ENCODE measurements around the gene COG5.

The COG5 gene

DNA sequence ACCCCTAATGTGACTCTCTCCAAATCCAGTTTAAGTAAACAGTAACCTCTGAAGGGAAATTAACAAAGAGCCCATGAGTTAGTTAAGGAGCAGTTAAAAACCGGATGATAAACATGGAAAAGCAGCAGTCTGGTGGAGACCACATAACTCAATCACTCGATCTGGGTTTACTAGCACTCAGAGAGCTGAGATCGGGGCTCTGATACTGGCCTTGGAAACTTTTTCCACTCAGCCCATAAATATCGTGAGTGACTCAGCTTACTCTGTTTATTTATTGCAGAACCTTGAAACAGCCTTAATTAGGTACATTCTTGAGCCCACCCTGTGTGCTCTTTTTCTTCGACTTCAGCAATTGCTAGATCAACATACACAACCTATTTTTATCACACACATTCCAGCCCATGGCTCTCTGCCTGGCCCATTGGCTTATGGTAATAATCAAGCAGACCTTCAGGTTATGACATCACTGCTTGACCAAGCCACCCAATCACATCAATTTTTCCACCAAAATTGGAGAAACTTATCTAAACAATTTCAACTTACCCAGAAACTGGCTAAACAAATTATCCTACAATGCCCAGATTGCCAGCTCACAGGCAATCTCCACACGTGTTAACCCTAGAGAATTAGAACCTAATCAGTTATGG lies 176.0 kb downstream of the COG5 start:
- H3K4me1 ChIP-seq (ENCODE audit: control insufficient read depth, insufficient read depth, low read length, poor library complexity, severe bottlenecking), result no peaks in the 10 kb centered on the region
- H3K4me3 ChIP-seq (ENCODE audit: insufficient read depth, low read depth, low read length, poor library complexity, severe bottlenecking), result no peak overlapping the region
- no peaks in the 10 kb centered on the region for H3K9me3 ChIP-seq (ENCODE audit: control insufficient read depth, low read length)
- no peaks in the 10 kb centered on the region for H3K27me3 ChIP-seq (replicated peaks; ENCODE audit: control insufficient read depth, insufficient read depth, low read length, poor library complexity, severe bottlenecking)
- no peaks in the 10 kb centered on the region for H3K36me3 ChIP-seq (ENCODE audit: control insufficient read depth, insufficient read depth, low read length)
- no peak for DNase-seq
- H3K27ac ChIP-seq (ENCODE audit: insufficient read depth, low read length, poor library complexity, severe bottlenecking), result no peak overlapping the region

DNA sequence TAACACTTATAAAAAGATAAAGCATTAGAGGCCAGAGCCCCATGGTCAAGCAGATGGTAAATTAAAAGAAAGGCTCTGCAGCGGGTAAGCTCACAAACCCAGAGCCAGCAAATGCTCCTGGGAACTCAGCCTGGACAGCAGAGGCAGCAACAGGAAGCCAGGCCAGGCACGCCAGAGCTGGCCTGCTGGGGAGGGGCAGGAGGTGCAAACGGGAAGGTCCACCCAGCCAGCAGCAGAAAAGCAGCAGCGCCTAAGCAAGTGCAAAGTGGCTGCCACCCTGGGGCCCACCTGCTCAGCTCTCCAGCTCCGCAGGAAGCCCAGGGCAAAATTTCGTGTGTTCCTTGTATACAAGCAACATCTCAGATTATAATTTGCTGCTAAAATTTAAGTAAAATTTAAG lies 176.6 kb downstream of the COG5 start:
- Histone ChIP-seq H3K27me3 (replicated peaks; ENCODE audit: control insufficient read depth, insufficient read depth, low read length, poor library complexity, severe bottlenecking) (no peaks in the 10 kb centered on the region), H3K4me3 (ENCODE audit: insufficient read depth, low read depth, low read length, poor library complexity, severe bottlenecking) (no peak overlapping the region), H3K27ac (ENCODE audit: insufficient read depth, low read length, poor library complexity, severe bottlenecking) (no peak overlapping the region), H3K36me3 (ENCODE audit: control insufficient read depth, insufficient read depth, low read length) (no peaks in the 10 kb centered on the region), H3K9me3 (ENCODE audit: control insufficient read depth, low read length) (no peaks in the 10 kb centered on the region), H3K4me1 (ENCODE audit: control insufficient read depth, insufficient read depth, low read length, poor library complexity, severe bottlenecking) (no peaks in the 10 kb centered on the region)
- no peak for DNase-seq

DNA sequence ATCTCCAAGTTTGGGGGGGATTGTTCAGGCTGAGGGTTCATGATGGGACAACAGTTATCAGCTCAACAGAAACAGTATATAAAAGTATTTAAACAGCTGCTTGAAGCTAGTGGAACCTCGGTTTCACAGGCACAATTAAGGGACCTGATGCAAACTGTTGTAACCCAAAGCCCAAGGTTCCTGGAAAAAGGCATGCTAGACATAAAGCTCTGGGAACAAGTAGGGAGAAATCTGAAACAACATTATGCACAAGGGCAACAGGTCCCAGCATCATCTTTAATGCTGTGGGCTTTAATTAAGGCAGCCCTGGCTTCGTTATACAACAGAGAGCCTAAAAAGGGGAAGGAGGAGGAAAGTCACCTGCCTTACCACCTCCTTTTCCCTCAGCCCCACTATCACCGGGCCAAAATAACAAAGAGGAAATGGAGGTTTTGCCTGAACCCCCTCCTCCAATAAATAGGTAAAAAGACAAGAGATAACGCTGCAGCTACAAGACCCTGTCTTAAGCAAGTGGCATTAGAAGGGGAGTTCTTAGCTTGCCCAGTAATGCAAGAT lies 177.1 kb downstream of the COG5 start:
- no peak overlapping the region for H3K4me3 ChIP-seq (ENCODE audit: insufficient read depth, low read depth, low read length, poor library complexity, severe bottlenecking)
- no peaks in the 10 kb centered on the region for H3K4me1 ChIP-seq (ENCODE audit: control insufficient read depth, insufficient read depth, low read length, poor library complexity, severe bottlenecking)
- H3K27me3 ChIP-seq (replicated peaks; ENCODE audit: control insufficient read depth, insufficient read depth, low read length, poor library complexity, severe bottlenecking), result no peaks in the 10 kb centered on the region
- H3K36me3 ChIP-seq (ENCODE audit: control insufficient read depth, insufficient read depth, low read length), result no peaks in the 10 kb centered on the region
- DNase-seq, result no peak
- H3K27ac ChIP-seq (ENCODE audit: insufficient read depth, low read length, poor library complexity, severe bottlenecking), result no peak overlapping the region
- H3K9me3 ChIP-seq (ENCODE audit: control insufficient read depth, low read length), result no peaks in the 10 kb centered on the region

DNA sequence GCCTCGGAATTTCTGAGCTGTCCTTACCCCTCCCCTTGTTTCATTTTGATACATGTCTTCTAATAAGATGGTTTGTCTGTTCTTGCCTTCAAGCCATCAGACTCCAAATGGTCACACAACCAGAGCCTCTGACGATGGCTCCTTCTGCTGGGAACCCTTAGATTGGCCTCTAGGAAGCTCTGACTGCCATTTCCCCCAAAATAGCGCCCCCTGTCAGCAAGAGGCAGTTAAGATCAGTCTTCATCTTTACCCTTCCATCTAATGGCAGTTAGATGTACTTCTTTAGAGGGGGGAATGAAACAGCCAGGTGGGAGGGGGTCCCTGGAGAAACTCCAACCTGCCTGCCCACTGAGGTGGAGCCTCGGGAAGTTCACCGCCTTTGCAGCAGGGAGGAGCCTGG lies 179.7 kb downstream of the COG5 start:
- no peak for DNase-seq
- Histone ChIP-seq H3K27ac (ENCODE audit: insufficient read depth, low read length, poor library complexity, severe bottlenecking) (no peak overlapping the region), H3K27me3 (replicated peaks; ENCODE audit: control insufficient read depth, insufficient read depth, low read length, poor library complexity, severe bottlenecking) (no peaks in the 10 kb centered on the region), H3K4me3 (ENCODE audit: insufficient read depth, low read depth, low read length, poor library complexity, severe bottlenecking) (no peak overlapping the region), H3K9me3 (ENCODE audit: control insufficient read depth, low read length) (no peaks in the 10 kb centered on the region), H3K36me3 (ENCODE audit: control insufficient read depth, insufficient read depth, low read length) (no peaks in the 10 kb centered on the region), H3K4me1 (ENCODE audit: control insufficient read depth, insufficient read depth, low read length, poor library complexity, severe bottlenecking) (no peaks in the 10 kb centered on the region)

DNA sequence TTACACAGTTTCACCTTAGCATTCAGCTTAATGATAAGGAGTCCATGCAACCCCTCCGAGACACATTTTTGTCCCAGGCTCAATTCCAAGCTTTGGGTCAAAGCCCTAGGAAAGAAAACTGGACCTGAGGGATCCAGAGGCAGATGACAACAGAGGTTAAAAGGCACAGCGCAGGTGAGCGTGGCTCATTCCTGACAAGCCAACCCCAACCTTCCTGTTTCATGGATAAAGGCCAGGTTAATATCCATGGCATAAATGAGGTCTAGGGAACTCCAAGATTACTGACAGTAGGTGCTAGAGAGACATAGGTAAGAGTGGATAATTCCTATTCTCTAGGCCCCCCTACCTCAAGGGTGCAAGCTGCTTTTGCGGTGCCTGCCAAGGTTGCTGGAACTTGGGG lies 180.5 kb downstream of the COG5 start:
- Histone ChIP-seq H3K9me3 (ENCODE audit: control insufficient read depth, low read length) (no peaks in the 10 kb centered on the region), H3K27ac (ENCODE audit: insufficient read depth, low read length, poor library complexity, severe bottlenecking) (no peak overlapping the region), H3K36me3 (ENCODE audit: control insufficient read depth, insufficient read depth, low read length) (no peaks in the 10 kb centered on the region), H3K4me1 (ENCODE audit: control insufficient read depth, insufficient read depth, low read length, poor library complexity, severe bottlenecking) (no peaks in the 10 kb centered on the region), H3K4me3 (ENCODE audit: insufficient read depth, low read depth, low read length, poor library complexity, severe bottlenecking) (no peak overlapping the region), H3K27me3 (replicated peaks; ENCODE audit: control insufficient read depth, insufficient read depth, low read length, poor library complexity, severe bottlenecking) (no peaks in the 10 kb centered on the region)
- DNase-seq, result no peak

DNA sequence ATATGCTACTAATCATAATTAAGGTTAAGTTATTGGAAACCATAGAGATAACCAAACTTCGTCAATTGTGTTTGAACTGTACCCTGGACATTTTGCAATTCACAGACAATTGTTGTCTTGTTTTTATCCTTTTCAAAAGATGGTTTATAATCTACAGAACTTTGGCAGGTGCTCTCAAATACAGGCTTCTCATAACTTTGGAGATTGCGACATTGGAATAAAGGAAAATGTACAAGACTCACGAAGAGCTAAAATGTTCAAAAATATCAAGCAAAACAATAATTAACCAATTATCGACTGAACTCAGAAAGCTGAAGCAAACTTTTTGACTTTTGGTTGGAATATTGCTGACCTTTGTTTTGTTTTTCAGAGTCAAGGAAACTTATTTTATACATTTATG lies 182.3 kb downstream of the COG5 start:
- no peak for DNase-seq
- H3K27me3 ChIP-seq (replicated peaks; ENCODE audit: control insufficient read depth, insufficient read depth, low read length, poor library complexity, severe bottlenecking), result no peaks in the 10 kb centered on the region
- no peak overlapping the region for H3K4me3 ChIP-seq (ENCODE audit: insufficient read depth, low read depth, low read length, poor library complexity, severe bottlenecking)
- H3K4me1 ChIP-seq (ENCODE audit: control insufficient read depth, insufficient read depth, low read length, poor library complexity, severe bottlenecking), result no peaks in the 10 kb centered on the region
- H3K36me3 ChIP-seq (ENCODE audit: control insufficient read depth, insufficient read depth, low read length), result no peaks in the 10 kb centered on the region
- no peak overlapping the region for H3K27ac ChIP-seq (ENCODE audit: insufficient read depth, low read length, poor library complexity, severe bottlenecking)
- no peaks in the 10 kb centered on the region for H3K9me3 ChIP-seq (ENCODE audit: control insufficient read depth, low read length)

DNA sequence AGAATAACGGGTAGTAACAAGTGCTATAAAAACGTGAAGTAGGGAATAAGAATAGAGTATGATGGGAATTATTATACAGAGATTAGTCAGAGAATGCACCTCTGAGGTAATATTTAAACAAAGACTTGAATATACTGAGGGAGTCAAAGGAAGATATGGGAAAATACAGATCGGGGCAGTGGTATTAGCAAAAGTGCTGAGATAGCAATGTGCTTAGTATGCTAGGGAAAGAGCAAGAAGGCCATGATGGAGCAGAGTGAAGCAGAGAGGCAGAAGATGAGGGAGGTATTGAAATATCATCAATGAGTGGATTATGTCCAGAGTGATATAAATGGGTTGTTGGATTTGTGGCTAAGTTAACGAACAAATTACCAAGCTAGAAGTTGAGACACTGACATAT lies 190.4 kb downstream of the COG5 start:
- peaks cover 4% of the 10 kb centered on the region for H3K36me3 ChIP-seq (ENCODE audit: control insufficient read depth, insufficient read depth, low read length)
- H3K9me3 ChIP-seq (ENCODE audit: control insufficient read depth, low read length), result no peaks in the 10 kb centered on the region
- H3K27me3 ChIP-seq (replicated peaks; ENCODE audit: control insufficient read depth, insufficient read depth, low read length, poor library complexity, severe bottlenecking), result no peaks in the 10 kb centered on the region
- H3K27ac ChIP-seq (ENCODE audit: insufficient read depth, low read length, poor library complexity, severe bottlenecking), result no peak overlapping the region
- no peak for DNase-seq
- H3K4me3 ChIP-seq (ENCODE audit: insufficient read depth, low read depth, low read length, poor library complexity, severe bottlenecking), result no peak overlapping the region
- no peaks in the 10 kb centered on the region for H3K4me1 ChIP-seq (ENCODE audit: control insufficient read depth, insufficient read depth, low read length, poor library complexity, severe bottlenecking)

DNA sequence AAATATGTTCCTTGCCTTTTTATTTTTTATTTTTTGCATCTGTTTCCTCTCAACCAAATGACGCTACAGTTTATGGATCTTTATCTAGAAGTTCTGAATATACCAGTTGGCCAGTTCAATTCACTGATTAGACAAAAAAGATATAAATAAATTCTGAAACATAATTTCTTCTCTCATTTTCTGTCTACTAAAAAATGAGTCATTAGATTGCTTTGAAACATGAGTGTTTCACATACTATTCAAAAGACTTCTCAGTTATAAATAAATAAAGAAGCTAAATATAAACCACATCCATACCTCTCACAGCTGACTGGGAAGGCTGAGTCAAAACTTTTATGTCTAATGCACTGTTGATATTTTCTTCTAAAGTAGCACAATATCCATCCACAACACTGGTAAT lies 191.4 kb downstream of the COG5 start:
- H3K27me3 ChIP-seq (replicated peaks; ENCODE audit: control insufficient read depth, insufficient read depth, low read length, poor library complexity, severe bottlenecking), result no peaks in the 10 kb centered on the region
- no peak overlapping the region for H3K4me3 ChIP-seq (ENCODE audit: insufficient read depth, low read depth, low read length, poor library complexity, severe bottlenecking)
- no peak overlapping the region for H3K27ac ChIP-seq (ENCODE audit: insufficient read depth, low read length, poor library complexity, severe bottlenecking)
- no peak for DNase-seq
- no peaks in the 10 kb centered on the region for H3K9me3 ChIP-seq (ENCODE audit: control insufficient read depth, low read length)
- H3K4me1 ChIP-seq (ENCODE audit: control insufficient read depth, insufficient read depth, low read length, poor library complexity, severe bottlenecking), result no peaks in the 10 kb centered on the region
- peaks cover 4% of the 10 kb centered on the region for H3K36me3 ChIP-seq (ENCODE audit: control insufficient read depth, insufficient read depth, low read length)

DNA sequence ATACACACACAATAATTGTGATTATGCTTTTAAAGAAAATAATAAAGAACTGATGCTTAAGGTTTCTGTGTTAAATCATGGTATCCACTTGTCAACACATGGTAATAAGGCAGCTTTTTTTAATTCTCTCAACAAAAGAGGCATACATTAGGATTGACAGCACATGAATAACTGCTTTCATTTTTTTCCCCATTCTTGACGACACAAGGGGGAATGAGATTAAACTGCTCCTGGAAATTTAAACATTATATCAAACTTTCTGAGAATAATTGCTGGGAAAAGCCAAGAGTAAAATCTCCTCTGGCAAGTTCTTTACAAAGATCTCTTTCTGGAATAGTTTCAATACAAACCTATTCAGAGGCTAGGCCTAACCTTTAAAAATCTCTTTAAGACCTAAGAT lies 192.9 kb downstream of the COG5 start:
- H3K4me3 ChIP-seq (ENCODE audit: insufficient read depth, low read depth, low read length, poor library complexity, severe bottlenecking), result no peak overlapping the region
- no peaks in the 10 kb centered on the region for H3K4me1 ChIP-seq (ENCODE audit: control insufficient read depth, insufficient read depth, low read length, poor library complexity, severe bottlenecking)
- peaks cover 4% of the 10 kb centered on the region for H3K36me3 ChIP-seq (ENCODE audit: control insufficient read depth, insufficient read depth, low read length)
- H3K9me3 ChIP-seq (ENCODE audit: control insufficient read depth, low read length), result no peaks in the 10 kb centered on the region
- no peak overlapping the region for H3K27ac ChIP-seq (ENCODE audit: insufficient read depth, low read length, poor library complexity, severe bottlenecking)
- no peaks in the 10 kb centered on the region for H3K27me3 ChIP-seq (replicated peaks; ENCODE audit: control insufficient read depth, insufficient read depth, low read length, poor library complexity, severe bottlenecking)
- no peak for DNase-seq

DNA sequence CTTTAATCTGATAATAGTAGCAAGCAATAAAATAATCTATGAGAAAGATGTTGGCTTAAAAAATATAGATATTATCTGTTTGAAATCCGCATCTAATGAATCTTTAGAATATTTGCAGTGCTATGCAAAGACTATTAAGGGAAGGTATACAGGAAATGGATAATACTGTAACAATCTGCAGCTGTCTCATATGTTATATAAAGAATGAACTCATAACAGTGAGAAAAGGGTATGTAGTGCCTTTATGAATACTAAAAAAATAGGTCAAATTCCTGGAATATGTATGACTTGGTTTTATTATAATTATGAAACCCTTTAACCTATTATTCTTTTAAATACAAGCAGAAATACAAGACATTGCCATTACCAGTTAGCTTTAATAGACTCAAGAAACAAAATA lies 198.9 kb downstream of the COG5 start:
- Histone ChIP-seq H3K4me1 (ENCODE audit: control insufficient read depth, insufficient read depth, low read length, poor library complexity, severe bottlenecking) (no peaks in the 10 kb centered on the region), H3K27me3 (replicated peaks; ENCODE audit: control insufficient read depth, insufficient read depth, low read length, poor library complexity, severe bottlenecking) (no peaks in the 10 kb centered on the region), H3K9me3 (ENCODE audit: control insufficient read depth, low read length) (no peaks in the 10 kb centered on the region), H3K36me3 (ENCODE audit: control insufficient read depth, insufficient read depth, low read length) (peaks cover 10% of the 10 kb centered on the region), H3K27ac (ENCODE audit: insufficient read depth, low read length, poor library complexity, severe bottlenecking) (no peak overlapping the region), H3K4me3 (ENCODE audit: insufficient read depth, low read depth, low read length, poor library complexity, severe bottlenecking) (no peak overlapping the region)
- DNase-seq, result no peak

Measured in effector memory CD4-positive, alpha-beta T cell (primary cell).